BLaER1 treated with 17β-estradiol and CSF1 and Interleukin-3, amounts not matched to agents 10 nM and 100 nM (cell line): ENCODE data around the gene WDR17.

ENCODE experiments used
- H3K27ac ChIP-seq, 11 experiments: shearing (Covaris generic); formaldehyde crosslinking; 2 replicates each; pipeline ENCODE4 v1.8.1; 2022
- H3K27me3 ChIP-seq, 11 experiments: shearing (Covaris generic); formaldehyde crosslinking; 2 replicates each; pipeline ENCODE4 v1.8.1; 2022
- H3K36me3 ChIP-seq, 11 experiments: shearing (Covaris generic); formaldehyde crosslinking; 2 replicates each; pipeline ENCODE4 v1.8.1; 2022
- H3K4me1 ChIP-seq, 10 experiments: shearing (Covaris generic); formaldehyde crosslinking; 2 replicates each; pipeline ENCODE4 v1.8.1; 2022
- H3K4me2 ChIP-seq, 11 experiments: shearing (Covaris generic); formaldehyde crosslinking; 2 replicates each; pipeline ENCODE4 v1.8.1; 2022
- H3K4me3 ChIP-seq, 10 experiments: shearing (Covaris generic); formaldehyde crosslinking; 2 replicates each; pipeline ENCODE4 v1.8.1; 2022
- H3K9ac ChIP-seq, 11 experiments: shearing (Covaris generic); formaldehyde crosslinking; 2 replicates each; pipeline ENCODE4 v1.8.1; 2022
- H3K9me3 ChIP-seq, 11 experiments: shearing (Covaris generic); formaldehyde crosslinking; replicated peaks in 1 of 11; 2 replicates each; pipeline ENCODE4 v1.8.1; 2022
- H4K20me1 ChIP-seq, 11 experiments: shearing (Covaris generic); formaldehyde crosslinking; 2 replicates each; pipeline ENCODE4 v1.8.1; 2022
- Cebpa-rat ChIP-seq, 11 experiments: shearing (Covaris generic); IDR thresholded peaks; 2 replicates each; pipeline ENCODE4 v1.8.1; 2022

WDR17 gene

GRCh38 chr4:176038789-176039188, 26.9 kb upstream of the WDR17 start:
- H3K27ac ChIP-seq: no peak overlapping the region
- no peak for TF ChIP-seq Cebpa-rat (IDR thresholded peaks at IDR 0.05)

GRCh38 chr4:176042195-176042594, 23.4 kb upstream of the WDR17 start:
- Histone ChIP-seq H3K27ac (no peak overlapping the region), H3K4me1 (no peaks in the 10 kb centered on the region), H3K4me3 (no peak overlapping the region), H3K36me3 (no peaks in the 10 kb centered on the region), H4K20me1 (no peaks in the 10 kb centered on the region), H3K4me2 (no peak overlapping the region), H3K9me3 (peaks cover 0 to 17% (median 7%) of the 10 kb centered on the region in 11 experiments; a peak in 10 of 22 replicates), H3K27me3 (no peaks in the 10 kb centered on the region), H3K9ac (no peak overlapping the region)
- no peak for TF ChIP-seq Cebpa-rat (IDR thresholded peaks at IDR 0.05)

More at GRCh38 chr4:176038789-176039188, 26.9 kb upstream of the WDR17 start:
- Histone ChIP-seq H3K4me2 (no peak overlapping the region), H3K36me3 (no peaks in the 10 kb centered on the region), H3K9me3 (peaks cover 0 to 17% (median 7%) of the 10 kb centered on the region in 11 experiments; a peak in 10 of 22 replicates), H4K20me1 (no peaks in the 10 kb centered on the region), H3K27me3 (no peaks in the 10 kb centered on the region), H3K4me1 (peaks cover 0 to 5% (median 0%) of the 10 kb centered on the region in 10 experiments; a peak in 1 of 20 replicates), H3K4me3 (no peak overlapping the region), H3K9ac (no peak overlapping the region)

GRCh38 chr4:176043838-176044588, 21.6 kb upstream of the WDR17 start:
- no peaks in the 10 kb centered on the region for H4K20me1 ChIP-seq
- no peaks in the 10 kb centered on the region for H3K36me3 ChIP-seq
- H3K4me1 ChIP-seq: no peaks in the 10 kb centered on the region
- no peaks in the 10 kb centered on the region for H3K27me3 ChIP-seq
- no peak overlapping the region for H3K9ac ChIP-seq
- no peak overlapping the region for H3K4me3 ChIP-seq
- no peak for TF ChIP-seq Cebpa-rat (IDR thresholded peaks at IDR 0.05)
- peaks cover 0 to 10% (median 7%) of the 10 kb centered on the region in 11 experiments; a peak in 10 of 22 replicates for H3K9me3 ChIP-seq
- H3K27ac ChIP-seq: no peak overlapping the region
- H3K4me2 ChIP-seq: no peak overlapping the region

GRCh38 chr4:176044589-176044951, 21.1 kb upstream of the WDR17 start:
- Histone ChIP-seq H3K4me1 (no peaks in the 10 kb centered on the region), H4K20me1 (no peaks in the 10 kb centered on the region), H3K4me2 (no peak overlapping the region), H3K4me3 (no peak overlapping the region), H3K36me3 (no peaks in the 10 kb centered on the region), H3K9ac (no peak overlapping the region), H3K9me3 (peaks cover 0 to 5% (median 3%) of the 10 kb centered on the region in 11 experiments; a peak in 9 of 22 replicates), H3K27ac (no peak overlapping the region), H3K27me3 (no peaks in the 10 kb centered on the region)
- no peak for TF ChIP-seq Cebpa-rat (IDR thresholded peaks at IDR 0.05)

- no peak overlapping the region for H3K9ac ChIP-seq
- no peaks in the 10 kb centered on the region for H3K36me3 ChIP-seq
- no peaks in the 10 kb centered on the region for H3K27me3 ChIP-seq
- peaks cover 0 to 14% (median 5%) of the 10 kb centered on the region in 10 experiments; a peak in 7 of 20 replicates for H3K4me1 ChIP-seq
- H3K4me3 ChIP-seq: no peak overlapping the region
- H3K27ac ChIP-seq: no peak overlapping the region
- H3K4me2 ChIP-seq: no peak overlapping the region
- H3K9me3 ChIP-seq: no peaks in the 10 kb centered on the region
- no peaks in the 10 kb centered on the region for H4K20me1 ChIP-seq
- TF ChIP-seq Cebpa-rat (IDR thresholded peaks at IDR 0.05): no peak
Observed at GRCh38 chr4:176048631-176049030, 17.0 kb upstream of the WDR17 start.

GRCh38 chr4:176052744-176053143, 12.9 kb upstream of the WDR17 start:
- no peaks in the 10 kb centered on the region for H3K9me3 ChIP-seq
- no peaks in the 10 kb centered on the region for H4K20me1 ChIP-seq
- H3K4me3 ChIP-seq: no peak overlapping the region
- H3K36me3 ChIP-seq: no peaks in the 10 kb centered on the region
- peak overlapping the region in 1 of 11 experiments; percentile 9; a peak in 1 of 22 replicates for H3K27ac ChIP-seq
- peaks cover 0 to 14% (median 5%) of the 10 kb centered on the region in 10 experiments; a peak in 7 of 20 replicates for H3K4me1 ChIP-seq
- no peak overlapping the region for H3K9ac ChIP-seq
- H3K27me3 ChIP-seq: no peaks in the 10 kb centered on the region
- no peak for TF ChIP-seq Cebpa-rat (IDR thresholded peaks at IDR 0.05)
- H3K4me2 ChIP-seq: peak overlapping the region in 4 of 11 experiments; percentile 4 to 55 (median 30); a peak in 4 of 22 replicates

GRCh38 chr4:176053785-176054184, 11.9 kb upstream of the WDR17 start:
- no peak overlapping the region for H3K4me2 ChIP-seq
- no peaks in the 10 kb centered on the region for H3K27me3 ChIP-seq
- no peaks in the 10 kb centered on the region for H4K20me1 ChIP-seq
- H3K36me3 ChIP-seq: no peaks in the 10 kb centered on the region
- H3K4me1 ChIP-seq: peaks cover 0 to 14% (median 5%) of the 10 kb centered on the region in 10 experiments; a peak in 7 of 20 replicates
- no peak for TF ChIP-seq Cebpa-rat (IDR thresholded peaks at IDR 0.05)
- H3K9me3 ChIP-seq: no peaks in the 10 kb centered on the region
- no peak overlapping the region for H3K27ac ChIP-seq
- H3K4me3 ChIP-seq: no peak overlapping the region
- no peak overlapping the region for H3K9ac ChIP-seq

- H4K20me1 ChIP-seq: no peaks in the 10 kb centered on the region
- TF ChIP-seq Cebpa-rat (IDR thresholded peaks at IDR 0.05): no peak
- H3K27me3 ChIP-seq: no peaks in the 10 kb centered on the region
- H3K4me2 ChIP-seq: peak overlapping the region in 1 of 11 experiments; percentile 20; a peak in 1 of 22 replicates
- no peak overlapping the region for H3K9ac ChIP-seq
- H3K36me3 ChIP-seq: no peaks in the 10 kb centered on the region
- H3K4me1 ChIP-seq: peaks cover 0 to 14% (median 5%) of the 10 kb centered on the region in 10 experiments; a peak in 7 of 20 replicates
- no peak overlapping the region for H3K4me3 ChIP-seq
- no peak overlapping the region for H3K27ac ChIP-seq
- no peaks in the 10 kb centered on the region for H3K9me3 ChIP-seq
Observed at GRCh38 chr4:176054942-176055341, 10.7 kb upstream of the WDR17 start.

- H3K27ac ChIP-seq: no peak overlapping the region
- H3K9me3 ChIP-seq: peaks cover 0 to 8% (median 6%) of the 10 kb centered on the region in 11 experiments; a peak in 8 of 22 replicates
- no peaks in the 10 kb centered on the region for H3K4me1 ChIP-seq
- TF ChIP-seq Cebpa-rat (IDR thresholded peaks at IDR 0.05): no peak
- no peak overlapping the region for H3K9ac ChIP-seq
- no peaks in the 10 kb centered on the region for H4K20me1 ChIP-seq
- no peaks in the 10 kb centered on the region for H3K27me3 ChIP-seq
- H3K36me3 ChIP-seq: no peaks in the 10 kb centered on the region
- H3K4me3 ChIP-seq: no peak overlapping the region
- no peak overlapping the region for H3K4me2 ChIP-seq
Observed at GRCh38 chr4:176063718-176064117, 1.9 kb upstream of the WDR17 start.

GRCh38 chr4:176064539-176064938, 1.1 kb upstream of the WDR17 start:
- Histone ChIP-seq H3K4me2 (no peak overlapping the region), H4K20me1 (no peaks in the 10 kb centered on the region), H3K27me3 (no peaks in the 10 kb centered on the region), H3K4me1 (no peaks in the 10 kb centered on the region), H3K27ac (no peak overlapping the region), H3K36me3 (no peaks in the 10 kb centered on the region), H3K9me3 (peaks cover 0 to 8% (median 6%) of the 10 kb centered on the region in 11 experiments; a peak in 8 of 22 replicates), H3K9ac (no peak overlapping the region), H3K4me3 (no peak overlapping the region)
- TF ChIP-seq Cebpa-rat (IDR thresholded peaks at IDR 0.05): no peak
